Loucy (cell line): ENCODE data around the gene MRO.

Experiments
- H2AFZ ChIP-seq: fragments of 200-600 bp; sonication (generic); 2 replicates; pipeline ENCODE4 v1.6.0; 2016; ENCODE audit warnings: antibody characterized with exemption, mild to moderate bottlenecking, low read length, moderate library complexity
- H3F3A ChIP-seq: fragments of 200-600 bp; 2 replicates; pipeline ENCODE4 v1.6.0; 2016; ENCODE audit warnings: antibody characterized with exemption, low read depth, mild to moderate bottlenecking
- H3K27me3 ChIP-seq: fragments of 200-600 bp; sonication (generic); 2 replicates; pipeline ENCODE4 v1.6.1; 2014; ENCODE audit warnings: low read length, mild to moderate bottlenecking; ENCODE audit not compliant: insufficient read depth, poor library complexity, severe bottlenecking
- H3K36me3 ChIP-seq: fragments of 200-600 bp; sonication (generic); 2 replicates; pipeline ENCODE4 v1.6.1; 2016; ENCODE audit warnings: low read length; ENCODE audit not compliant: insufficient read depth
- H3K4me1 ChIP-seq: fragments of 200-600 bp; sonication (generic); 2 replicates; pipeline ENCODE4 v1.5.1; 2014; ENCODE audit warnings: low read length, mild to moderate bottlenecking; ENCODE audit not compliant: insufficient read depth, poor library complexity, severe bottlenecking
- H3K4me2 ChIP-seq: fragments of 200-600 bp; sonication (generic); 2 replicates; pipeline ENCODE4 v1.6.0; 2014; ENCODE audit warnings: antibody characterized with exemption, low read length, low read depth, mild to moderate bottlenecking; ENCODE audit not compliant: poor library complexity, severe bottlenecking
- H3K4me3 ChIP-seq: fragments of 200-600 bp; sonication (generic); 2 replicates; pipeline ENCODE4 v1.5.1; 2014; ENCODE audit warnings: low read length, mild to moderate bottlenecking, mixed read lengths; ENCODE audit not compliant: poor library complexity, severe bottlenecking
- H3K79me2 ChIP-seq: fragments of 200-600 bp; sonication (generic); 2 replicates; pipeline ENCODE4 v1.6.1; 2014; ENCODE audit warnings: low read length; ENCODE audit not compliant: insufficient read depth
- H3K9ac ChIP-seq: fragments of 200-600 bp; sonication (generic); 2 replicates; pipeline ENCODE4 v1.6.0; 2014; ENCODE audit warnings: mild to moderate bottlenecking, low read depth, low read length, moderate library complexity; ENCODE audit not compliant: poor library complexity, severe bottlenecking
- H3K9me2 ChIP-seq: fragments of 200-600 bp; sonication (generic); replicated peaks from 2 replicates; pipeline ENCODE4 v1.6.1; 2016; ENCODE audit warnings: low read depth, low read length, mixed read lengths
- H3K9me3 ChIP-seq: fragments of 200-600 bp; sonication (generic); 2 replicates; pipeline ENCODE4 v1.6.1; 2014; ENCODE audit warnings: mild to moderate bottlenecking, antibody characterized with exemption, low read length, low read depth; ENCODE audit not compliant: insufficient read depth
- H4K20me1 ChIP-seq: fragments of 200-600 bp; sonication (generic); 2 replicates; pipeline ENCODE4 v1.6.0; 2014; ENCODE audit warnings: antibody characterized with exemption, low read length, mild to moderate bottlenecking; ENCODE audit not compliant: insufficient read depth, poor library complexity, severe bottlenecking
- EZH2phosphoT487 ChIP-seq: fragments of 200-600 bp; IDR thresholded peaks from 2 replicates; pipeline ENCODE4 v1.6.1; 2018; ENCODE audit warnings: antibody characterized with exemption, mild to moderate bottlenecking, moderate library complexity, borderline replicate concordance
- TF ChIP-seq, protein P1 (sequence below): fragments of 200-600 bp; sonication (generic); conservative IDR thresholded peaks from 2 replicates; pipeline ENCODE4 v1.5.1; 2014; ENCODE audit warnings: mild to moderate bottlenecking, antibody characterized with exemption, low read length

The MRO gene

DNA sequence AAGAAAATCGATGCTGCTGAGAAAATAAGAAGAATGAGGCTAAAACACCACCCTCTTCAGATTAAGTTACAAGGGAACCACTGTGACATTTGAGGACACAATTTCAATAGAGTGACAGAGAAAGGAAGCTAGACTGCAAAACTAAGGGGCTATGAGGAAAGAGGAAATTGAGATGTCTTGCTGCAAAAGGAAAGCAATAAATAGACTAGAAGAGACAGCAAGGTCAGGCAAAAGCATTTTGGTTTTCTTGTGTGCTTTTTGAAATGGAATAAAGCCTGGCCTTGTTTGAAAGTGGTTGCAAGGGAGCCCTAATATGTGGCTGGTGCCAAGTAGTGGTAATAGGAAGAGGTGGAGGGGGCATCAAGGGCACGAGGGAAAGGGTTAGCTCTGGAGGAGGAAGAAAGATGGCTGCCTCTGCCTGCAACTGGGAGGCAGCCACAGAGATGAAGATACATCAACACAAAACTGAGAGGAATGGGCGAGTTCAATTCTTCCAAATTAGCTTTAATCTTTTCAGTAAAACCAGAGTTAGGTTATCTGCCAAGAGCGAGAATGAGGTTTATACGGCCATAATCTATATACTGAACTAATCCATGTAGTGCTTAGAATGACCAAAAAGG lies 1.2 kb upstream of the MRO start:
- Histone ChIP-seq H2AFZ (peak overlapping the region; percentile 99), H3K36me3 (no peaks in the 10 kb centered on the region), H3K4me2 (peak overlapping the region; percentile 82), H3K9ac (no peak overlapping the region), H3K4me1 (peaks cover 19% of the 10 kb centered on the region), H3K79me2 (no peaks in the 10 kb centered on the region), H3F3A (no peaks in the 10 kb centered on the region), H3K9me3 (no peaks in the 10 kb centered on the region), H3K9me2 (no peaks in the 10 kb centered on the region), H3K4me3 (no peak overlapping the region), H3K27me3 (no peaks in the 10 kb centered on the region), H4K20me1 (no peaks in the 10 kb centered on the region)
- no peak for TF ChIP-seq EZH2phosphoT487
- TF ChIP-seq, protein P1, sequence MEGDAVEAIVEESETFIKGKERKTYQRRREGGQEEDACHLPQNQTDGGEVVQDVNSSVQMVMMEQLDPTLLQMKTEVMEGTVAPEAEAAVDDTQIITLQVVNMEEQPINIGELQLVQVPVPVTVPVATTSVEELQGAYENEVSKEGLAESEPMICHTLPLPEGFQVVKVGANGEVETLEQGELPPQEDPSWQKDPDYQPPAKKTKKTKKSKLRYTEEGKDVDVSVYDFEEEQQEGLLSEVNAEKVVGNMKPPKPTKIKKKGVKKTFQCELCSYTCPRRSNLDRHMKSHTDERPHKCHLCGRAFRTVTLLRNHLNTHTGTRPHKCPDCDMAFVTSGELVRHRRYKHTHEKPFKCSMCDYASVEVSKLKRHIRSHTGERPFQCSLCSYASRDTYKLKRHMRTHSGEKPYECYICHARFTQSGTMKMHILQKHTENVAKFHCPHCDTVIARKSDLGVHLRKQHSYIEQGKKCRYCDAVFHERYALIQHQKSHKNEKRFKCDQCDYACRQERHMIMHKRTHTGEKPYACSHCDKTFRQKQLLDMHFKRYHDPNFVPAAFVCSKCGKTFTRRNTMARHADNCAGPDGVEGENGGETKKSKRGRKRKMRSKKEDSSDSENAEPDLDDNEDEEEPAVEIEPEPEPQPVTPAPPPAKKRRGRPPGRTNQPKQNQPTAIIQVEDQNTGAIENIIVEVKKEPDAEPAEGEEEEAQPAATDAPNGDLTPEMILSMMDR: no peak

DNA sequence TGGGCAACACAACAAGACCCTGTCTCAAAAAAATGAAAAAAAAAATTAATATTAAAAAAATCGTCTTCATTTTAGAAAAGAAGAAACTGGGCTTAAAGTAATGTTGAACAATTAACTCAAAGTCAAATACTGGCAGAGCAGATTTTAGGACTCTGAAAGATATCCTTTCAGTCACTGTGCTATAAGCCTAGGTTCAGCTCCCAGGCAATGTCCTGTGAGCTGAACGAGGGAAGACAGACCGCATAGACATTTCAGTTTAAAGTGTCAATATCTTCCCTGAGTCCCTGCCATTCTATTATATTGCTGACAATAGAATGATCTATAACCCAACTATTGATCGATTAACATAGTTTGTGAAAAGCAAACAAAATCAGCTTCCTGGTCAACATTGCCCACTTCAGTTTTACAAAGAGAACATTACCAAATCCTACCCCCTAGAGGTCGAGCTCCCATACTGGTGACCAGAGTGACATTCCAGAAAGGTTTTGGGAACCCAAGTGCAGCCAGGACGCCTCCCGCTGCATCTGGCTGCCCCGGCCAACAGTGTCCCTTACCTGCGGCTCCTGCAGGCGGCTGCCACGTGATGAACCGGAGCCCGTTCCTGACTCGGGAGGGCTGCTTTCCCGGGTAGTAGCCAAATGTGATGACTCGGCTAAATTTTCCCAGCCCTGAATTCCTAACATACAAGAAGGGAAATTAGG lies 639 bp downstream of the MRO start:
- H3K36me3 ChIP-seq: no peaks in the 10 kb centered on the region
- H3F3A ChIP-seq: no peaks in the 10 kb centered on the region
- H3K79me2 ChIP-seq: no peaks in the 10 kb centered on the region
- peak overlapping the region; percentile 69 for H3K4me3 ChIP-seq
- peak overlapping the region; percentile 82 for H3K4me2 ChIP-seq
- no peaks in the 10 kb centered on the region for H4K20me1 ChIP-seq
- H3K4me1 ChIP-seq: peaks cover 19% of the 10 kb centered on the region
- no peak overlapping the region for H3K9ac ChIP-seq
- H2AFZ ChIP-seq: peak overlapping the region; percentile 99
- H3K9me3 ChIP-seq: no peaks in the 10 kb centered on the region
- TF ChIP-seq, protein P1: no peak
- TF ChIP-seq EZH2phosphoT487: no peak
- H3K27me3 ChIP-seq: no peaks in the 10 kb centered on the region
- no peaks in the 10 kb centered on the region for H3K9me2 ChIP-seq

DNA sequence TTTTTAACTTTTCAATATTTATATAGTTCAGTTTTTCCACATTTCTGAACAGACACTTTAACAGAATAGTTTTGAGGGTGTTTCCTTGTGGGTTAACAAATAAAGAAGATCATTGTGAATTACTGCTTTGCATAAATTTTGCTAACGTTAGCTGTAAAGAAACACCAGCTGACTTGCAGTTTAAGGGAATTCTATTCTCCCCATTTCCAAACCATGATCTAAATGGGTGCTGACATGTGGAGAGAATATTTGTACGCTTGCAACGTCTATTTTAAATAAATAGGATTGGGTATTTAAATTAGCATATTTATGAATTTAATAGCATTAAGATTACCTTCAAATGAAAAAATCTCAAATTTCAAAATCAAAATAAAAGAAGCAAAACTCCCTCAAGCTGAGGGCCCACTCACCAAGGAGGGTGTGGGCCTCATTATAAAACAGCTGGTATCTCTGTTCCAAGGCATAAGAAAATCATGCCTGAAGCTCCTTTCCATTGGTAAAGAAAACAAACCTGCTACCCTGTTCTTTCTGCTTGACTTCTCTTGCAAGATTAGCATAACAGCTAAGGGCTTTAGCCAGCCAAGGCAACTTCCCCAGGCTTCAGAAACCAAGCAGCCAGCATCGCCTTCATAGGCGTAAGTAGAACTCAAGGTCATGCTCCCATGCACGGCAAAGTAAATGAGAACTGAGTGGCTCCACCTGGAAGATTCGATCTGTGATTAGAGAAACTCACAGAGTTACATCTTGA lies 3.2 kb downstream of the MRO start:
- H3K4me2 ChIP-seq: no peak overlapping the region
- no peaks in the 10 kb centered on the region for H3K9me3 ChIP-seq
- no peaks in the 10 kb centered on the region for H3K79me2 ChIP-seq
- no peaks in the 10 kb centered on the region for H3F3A ChIP-seq
- no peak overlapping the region for H2AFZ ChIP-seq
- H3K4me1 ChIP-seq: peaks cover 19% of the 10 kb centered on the region
- no peaks in the 10 kb centered on the region for H3K9me2 ChIP-seq
- H3K9ac ChIP-seq: no peak overlapping the region
- H3K36me3 ChIP-seq: no peaks in the 10 kb centered on the region
- no peak overlapping the region for H3K4me3 ChIP-seq
- TF ChIP-seq EZH2phosphoT487: no peak
- TF ChIP-seq, protein P1: no peak
- no peaks in the 10 kb centered on the region for H4K20me1 ChIP-seq
- H3K27me3 ChIP-seq: no peaks in the 10 kb centered on the region
